Measurements from ENCODE around the gene FAM222B.
"Not testable (repeated sequence)": the region's sequence is repeated elsewhere in the genome, so short reads cannot be mapped to it uniquely, and the experiment has no call there.

The FAM222B gene

GRCh38 chr17:28883967-28884702 lies 41.5 kb upstream of the FAM222B start:
- H3K36me3 ChIP-seq (ENCODE audit: insufficient read depth, low read length): no peaks in the 10 kb centered on the region; the same call in 1 of the 2 replicates
- DNase-seq (ENCODE audit: low read depth, low spot score): no peak
- TF ChIP-seq POLR2AphosphoS5 (IDR thresholded peaks at IDR 0.05; ENCODE audit: borderline replicate concordance, low read depth, low read length) (no peak), EZH2 (IDR thresholded peaks at IDR 0.05) (no peak), FOXP2 (optimal IDR thresholded peaks at IDR 0.05; ENCODE audit: control extremely low read depth, extremely low read length, insufficient read depth) (no peak)
- no peak overlapping the region for H3K9ac ChIP-seq (ENCODE audit: insufficient read length)
- H3K27ac ChIP-seq: no peak overlapping the region
- no peak overlapping the region for H3K4me3 ChIP-seq
- H3K9me3 ChIP-seq (ENCODE audit: low read depth, low read length): no peaks in the 10 kb centered on the region

- Histone ChIP-seq H3K9me3 (ENCODE audit: low read depth, low read length) (no peaks in the 10 kb centered on the region), H3K27ac (no peak overlapping the region), H3K9ac (ENCODE audit: insufficient read length) (no peak overlapping the region), H3K4me3 (no peak overlapping the region), H3K36me3 (ENCODE audit: insufficient read depth, low read length) (no peaks in the 10 kb centered on the region; the same call in 1 of the 2 replicates)
- no peak for TF ChIP-seq POLR2AphosphoS5 (IDR thresholded peaks at IDR 0.05; ENCODE audit: borderline replicate concordance, low read depth, low read length)
- no peak for TF ChIP-seq EZH2 (IDR thresholded peaks at IDR 0.05)
- no peak for TF ChIP-seq FOXP2 (optimal IDR thresholded peaks at IDR 0.05; ENCODE audit: control extremely low read depth, extremely low read length, insufficient read depth)
- DNase-seq (ENCODE audit: low read depth, low spot score): no peak
Observed at GRCh38 chr17:28882154-28882895, 39.7 kb upstream of the FAM222B start.

- no peak overlapping the region for H3K9ac ChIP-seq (ENCODE audit: insufficient read length)
- no peaks in the 10 kb centered on the region; the same call in 1 of the 2 replicates for H3K36me3 ChIP-seq (ENCODE audit: insufficient read depth, low read length)
- DNase-seq (ENCODE audit: low read depth, low spot score): no peak
- no peaks in the 10 kb centered on the region for H3K9me3 ChIP-seq (ENCODE audit: low read depth, low read length)
- TF ChIP-seq POLR2AphosphoS5 (IDR thresholded peaks at IDR 0.05; ENCODE audit: borderline replicate concordance, low read depth, low read length) (no peak), EZH2 (IDR thresholded peaks at IDR 0.05) (no peak), FOXP2 (optimal IDR thresholded peaks at IDR 0.05; ENCODE audit: control extremely low read depth, extremely low read length, insufficient read depth) (no peak)
- H3K27ac ChIP-seq: no peak overlapping the region
- no peak overlapping the region for H3K4me3 ChIP-seq
Observed at GRCh38 chr17:28881533-28882056, 39.0 kb upstream of the FAM222B start.

- Histone ChIP-seq H3K9ac (ENCODE audit: insufficient read length) (no peak overlapping the region), H3K27ac (no peak overlapping the region), H3K4me3 (no peak overlapping the region), H3K36me3 (ENCODE audit: insufficient read depth, low read length) (no peaks in the 10 kb centered on the region; the same call in 1 of the 2 replicates), H3K9me3 (ENCODE audit: low read depth, low read length) (no peaks in the 10 kb centered on the region)
- no peak for DNase-seq (ENCODE audit: low read depth, low spot score)
- TF ChIP-seq POLR2AphosphoS5 (IDR thresholded peaks at IDR 0.05; ENCODE audit: borderline replicate concordance, low read depth, low read length): no peak
- TF ChIP-seq EZH2 (IDR thresholded peaks at IDR 0.05): no peak
- TF ChIP-seq FOXP2 (optimal IDR thresholded peaks at IDR 0.05; ENCODE audit: control extremely low read depth, extremely low read length, insufficient read depth): no peak
Observed at GRCh38 chr17:28880572-28880945, 38.0 kb upstream of the FAM222B start.

GRCh38 chr17:28879886-28880571 lies 37.4 kb upstream of the FAM222B start:
- TF ChIP-seq EZH2 (IDR thresholded peaks at IDR 0.05) (no peak), FOXP2 (optimal IDR thresholded peaks at IDR 0.05; ENCODE audit: control extremely low read depth, extremely low read length, insufficient read depth) (no peak)
- DNase-seq (ENCODE audit: low read depth, low spot score): no peak
- Histone ChIP-seq H3K36me3 (ENCODE audit: insufficient read depth, low read length) (no peaks in the 10 kb centered on the region; the same call in 1 of the 2 replicates), H3K4me3 (no peak overlapping the region), H3K27ac (no peak overlapping the region), H3K9me3 (ENCODE audit: low read depth, low read length) (no peaks in the 10 kb centered on the region), H3K9ac (ENCODE audit: insufficient read length) (no peak overlapping the region)

GRCh38 chr17:28878981-28879380 lies 36.4 kb upstream of the FAM222B start:
- DNase-seq (ENCODE audit: low read depth, low spot score): no peak
- TF ChIP-seq POLR2AphosphoS5 (IDR thresholded peaks at IDR 0.05; ENCODE audit: borderline replicate concordance, low read depth, low read length) (no peak), FOXP2 (optimal IDR thresholded peaks at IDR 0.05; ENCODE audit: control extremely low read depth, extremely low read length, insufficient read depth) (no peak), EZH2 (IDR thresholded peaks at IDR 0.05) (no peak)
- H3K36me3 ChIP-seq (ENCODE audit: insufficient read depth, low read length): no peaks in the 10 kb centered on the region; the same call in 1 of the 2 replicates
- H3K9me3 ChIP-seq (ENCODE audit: low read depth, low read length): no peaks in the 10 kb centered on the region
- no peak overlapping the region for H3K4me3 ChIP-seq
- no peak overlapping the region for H3K27ac ChIP-seq
- no peak overlapping the region for H3K9ac ChIP-seq (ENCODE audit: insufficient read length)

DNA sequence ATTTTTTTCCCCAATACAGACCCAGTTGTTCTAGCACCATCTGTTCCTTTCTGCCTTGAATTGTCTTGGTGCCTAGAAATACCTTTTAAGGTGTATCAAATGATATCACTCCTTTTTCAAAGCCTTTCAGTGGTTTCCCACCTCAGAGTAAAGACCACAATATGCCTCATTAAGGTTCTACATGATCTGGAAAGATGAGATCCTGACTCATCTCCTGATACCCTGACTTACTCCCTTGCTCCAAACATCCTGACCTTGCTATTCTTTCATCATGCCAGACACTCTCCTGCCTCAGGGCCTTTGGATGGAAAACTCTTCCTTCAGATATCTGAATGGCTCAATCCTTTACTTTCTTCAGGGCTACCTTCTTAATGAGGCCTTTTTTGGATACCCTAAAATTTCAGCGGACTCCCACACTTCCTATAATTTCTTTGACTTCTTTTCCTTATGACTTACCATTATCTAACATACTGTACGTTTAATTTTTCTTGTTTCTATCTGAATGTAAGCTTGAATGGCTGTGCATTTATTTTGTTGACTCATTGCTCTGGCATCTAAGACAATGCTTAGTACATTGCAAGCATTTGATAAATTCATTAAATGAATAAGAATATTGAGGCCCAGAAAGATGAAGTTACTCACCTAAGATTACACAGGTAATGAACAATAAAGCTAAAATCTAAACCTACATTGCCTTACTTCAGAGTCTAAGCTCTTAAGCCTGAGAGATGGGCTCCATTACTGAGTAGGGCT lies 35.7 kb upstream of the FAM222B start:
- TF ChIP-seq EZH2 (IDR thresholded peaks at IDR 0.05): no peak
- TF ChIP-seq FOXP2 (optimal IDR thresholded peaks at IDR 0.05; ENCODE audit: control extremely low read depth, extremely low read length, insufficient read depth): no peak
- no peak for TF ChIP-seq POLR2AphosphoS5 (IDR thresholded peaks at IDR 0.05; ENCODE audit: borderline replicate concordance, low read depth, low read length)
- H3K4me3 ChIP-seq: no peak overlapping the region
- no peak overlapping the region for H3K9ac ChIP-seq (ENCODE audit: insufficient read length)
- H3K36me3 ChIP-seq (ENCODE audit: insufficient read depth, low read length): no peaks in the 10 kb centered on the region; the same call in 1 of the 2 replicates
- no peaks in the 10 kb centered on the region for H3K9me3 ChIP-seq (ENCODE audit: low read depth, low read length)
- DNase-seq (ENCODE audit: low read depth, low spot score): no peak
- no peak overlapping the region for H3K27ac ChIP-seq

DNA sequence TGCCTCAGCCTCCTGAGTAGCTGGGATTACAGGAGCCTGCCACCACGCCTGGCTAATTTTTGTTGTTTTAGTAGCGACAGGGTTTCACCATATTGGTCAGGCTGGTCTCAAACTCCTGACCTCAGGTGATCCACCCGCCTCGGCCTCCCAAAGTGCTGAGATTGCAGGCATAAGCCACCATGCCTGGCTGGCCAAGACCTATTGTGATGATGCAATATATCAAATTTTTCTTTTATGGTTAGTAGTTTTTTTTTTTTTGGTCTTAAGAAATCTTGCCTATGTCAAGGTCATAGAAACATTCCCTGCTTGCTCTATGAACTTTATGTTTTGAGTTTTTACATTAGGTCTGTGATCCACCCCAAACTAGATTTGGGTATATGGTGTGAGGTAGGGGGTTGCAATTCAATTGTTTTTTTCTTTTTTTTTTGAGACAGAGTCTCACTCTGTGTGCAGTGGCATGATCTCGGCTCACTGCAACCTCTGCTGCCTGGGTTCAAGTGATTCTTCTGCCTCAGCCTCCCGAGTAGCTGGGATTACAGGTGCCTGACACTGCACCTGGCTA lies 34.6 kb upstream of the FAM222B start:
- H3K36me3 ChIP-seq (ENCODE audit: insufficient read depth, low read length); DNase-seq (ENCODE audit: low read depth, low spot score); H3K9me3 ChIP-seq (ENCODE audit: low read depth, low read length); H3K9ac ChIP-seq (ENCODE audit: insufficient read length); H3K4me3 ChIP-seq; H3K27ac ChIP-seq: not testable (repeated sequence)
